Ovary (tissue), 9 donors: Measurements from ENCODE around the gene PRKG2. TPM values are rescaled to one million over a fixed set of nuclear protein-coding genes. Genes with fewer than 3 reads are reported as not detected.

Experiments used
- DNase-seq, 5 donors: peaks; one replicate each; pipeline ENCODE4 v3.0.0-alpha.2; 2019 to 2020
- H3K27ac ChIP-seq, 2 donors: fragments of 200-600 bp; one replicate each; pipeline versions ENCODE4 v1.5.1 to v1.8.0; 2019 to 2022
- H3K27me3 ChIP-seq: fragments of 200-600 bp; one replicate; pipeline ENCODE4 v1.8.0; 2022
- H3K36me3 ChIP-seq: fragments of 200-600 bp; sonication (generic); one replicate; pipeline ENCODE4 v1.5.1; 2019
- H3K4me1 ChIP-seq: one replicate; pipeline ENCODE4 v1.8.1; 2013; ENCODE audit warnings: mild to moderate bottlenecking, moderate library complexity; ENCODE audit not compliant: insufficient read depth
- H3K4me3 ChIP-seq: fragments of 200-600 bp; sonication (generic); one replicate; pipeline ENCODE4 v1.5.1; 2017
- H3K9me3 ChIP-seq, 2 donors: fragments of 200-600 bp in 1 of 2; sonication (generic) in 1 of 2; one replicate each; pipeline versions ENCODE4 v1.5.1 to v1.8.1; 2013 to 2019; ENCODE audit warnings: mild to moderate bottlenecking in 1 of 2, moderate library complexity in 1 of 2
- CTCF ChIP-seq, 3 donors: fragments of 450-650 bp in 2 of 3; fragments of 200-600 bp in 1 of 3; IDR thresholded peaks; one replicate each; pipeline versions ENCODE4 v1.5.1 to v1.8.0; 2016 to 2022; ENCODE audit warnings: antibody characterized with exemption in 3 of 3, mild to moderate bottlenecking in 1 of 3
- EP300 ChIP-seq: sonication (generic); formaldehyde crosslinking; IDR thresholded peaks from one replicate; pipeline ENCODE4 v1.6.1; 2017; ENCODE audit warnings: antibody characterized with exemption
- POLR2A ChIP-seq: fragments of 450-650 bp; IDR thresholded peaks from one replicate; pipeline ENCODE4 v1.6.1; 2017; ENCODE audit warnings: antibody characterized with exemption, mild to moderate bottlenecking, moderate library complexity
- WGBS, 3 donors: extraction: QIAGEN DNeasy Blood & Tissue Kit in 1 of 3; methylation state at CpG; one replicate each; pipeline versions ENCODE4 v1.1.5 to v1.1.7; 2013 to 2017; 5-methylcytosine and 5-hydroxymethylcytosine counted together
- intact Hi-C, 4 donors: fragments of 100-400 bp; cut with DNase I; formaldehyde crosslinking; loops; one replicate each; pipeline versions ENCODE4 v1.11.0 to v1.15.1; 2022 to 2023
- polyA plus RNA-seq, 2 donors: library from polyadenylated mRNA; stranded (reverse); fragments of 200-250 nt in 1 of 2; fragments of 350-450 nt in 1 of 2; fragmentation: Illumina TruSeq in 1 of 2; extraction: RNeasy Lipid Tissue Mini Kit (QIAGEN cat#74804) in 1 of 2; gene quantifications; one replicate each; pipeline ENCODE4 v1.2.3, GENCODE V29; 2013 to 2014
- total RNA-seq, 7 donors: library from RNA; depleted of rRNA in 2 of 7; stranded (reverse); fragments of >200 nt in 2 of 7; fragmentation: NEBNext Ultra II Directional in 3 of 7; extraction: Animal tissue kit (Norgen Biotek cat#: 25700) in 3 of 7; gene quantifications; one replicate each; pipeline versions ENCODE4 v1.1.0 to v1.2.4, GENCODE V29; 2016 to 2023
- donor health status: DM: no; HTN: no; CAD: no; lungs with moderate emphysema.
- donor health status: DM: no; HTN: no; CAD: no.
- donor health status: Bipolar disorder and iron deficiency.
- donor health status: DM: yes; HTN: yes; CAD: no.
- donor health status: DM: no; HTN: no; CAD: no.
- donor health status: DM: yes; HTN: yes; CAD: no.

PRKG2 gene
- total and polyA plus RNA-seq, 9 donors: 0.08 to 0.60 (median 0.16) TPM; not detected in 3

GRCh38 chr4:81069706-81070331 lies 145.2 kb downstream of the PRKG2 start:
- H3K36me3 ChIP-seq: no peaks in the 10 kb centered on the region
- H3K4me3 ChIP-seq: no peak overlapping the region
- intact Hi-C loops: loop anchor here in 1 of 4 donors (5.0 kb wide), 1 partner anchor 282 kb away; no protein-coding TSS in a partner anchor
- no peaks in the 10 kb centered on the region for H3K4me1 ChIP-seq
- 5 to 11% (median 9%) methylated on average over 6 of the region's 6 CpGs for WGBS, 3 donors
- H3K27me3 ChIP-seq: no peaks in the 10 kb centered on the region
- no peak for TF ChIP-seq EP300
- no peak for TF ChIP-seq POLR2A
- TF ChIP-seq CTCF (IDR thresholded peaks at IDR 0.05): peak; percentile 23 to 69 (median 62)
- no peak overlapping the region for H3K27ac ChIP-seq
- peak in 4 of 5 donors; percentile 23 to 48 (median 31) for DNase-seq
- H3K9me3 ChIP-seq: no peaks in the 10 kb centered on the region

- no peaks in the 10 kb centered on the region for H3K9me3 ChIP-seq
- no peaks in the 10 kb centered on the region for H3K27me3 ChIP-seq
- TF ChIP-seq CTCF (IDR thresholded peaks at IDR 0.05) (no peak), EP300 (no peak), POLR2A (no peak)
- WGBS, 3 donors: 60 to 66% (median 64%) methylated on average over 5 of the region's 5 CpGs
- H3K36me3 ChIP-seq: no peaks in the 10 kb centered on the region
- intact Hi-C loops: loop anchor here in 1 of 4 donors (5.0 kb wide), 1 partner anchor 287 kb away; no protein-coding TSS in a partner anchor
- H3K4me3 ChIP-seq: no peak overlapping the region
- H3K4me1 ChIP-seq: no peaks in the 10 kb centered on the region
- no peak for DNase-seq
- H3K27ac ChIP-seq: no peak overlapping the region
Measured at GRCh38 chr4:81065446-81065845, 149.6 kb downstream of the PRKG2 start.

GRCh38 chr4:81062001-81062400 lies 153.0 kb downstream of the PRKG2 start:
- no peaks in the 10 kb centered on the region for H3K4me1 ChIP-seq
- no peaks in the 10 kb centered on the region for H3K9me3 ChIP-seq
- H3K36me3 ChIP-seq: no peaks in the 10 kb centered on the region
- TF ChIP-seq POLR2A (no peak), EP300 (no peak), CTCF (IDR thresholded peaks at IDR 0.05) (no peak)
- WGBS, 3 donors: 0 to 11% (median 5%) methylated on average over 1 of the region's 1 CpG
- H3K4me3 ChIP-seq: no peak overlapping the region
- H3K27me3 ChIP-seq: no peaks in the 10 kb centered on the region
- intact Hi-C loops: no loop called here
- no peak overlapping the region for H3K27ac ChIP-seq
- no peak for DNase-seq

GRCh38 chr4:81061344-81061730 lies 153.7 kb downstream of the PRKG2 start:
- Histone ChIP-seq H3K4me1 (no peaks in the 10 kb centered on the region), H3K4me3 (no peak overlapping the region), H3K27me3 (no peaks in the 10 kb centered on the region), H3K27ac (no peak overlapping the region), H3K9me3 (no peaks in the 10 kb centered on the region), H3K36me3 (no peaks in the 10 kb centered on the region)
- TF ChIP-seq CTCF (IDR thresholded peaks at IDR 0.05) (no peak), POLR2A (no peak), EP300 (no peak)
- no peak for DNase-seq
- intact Hi-C loops: no loop called here
